ENCODE results near the gene GIPR.

DNA sequence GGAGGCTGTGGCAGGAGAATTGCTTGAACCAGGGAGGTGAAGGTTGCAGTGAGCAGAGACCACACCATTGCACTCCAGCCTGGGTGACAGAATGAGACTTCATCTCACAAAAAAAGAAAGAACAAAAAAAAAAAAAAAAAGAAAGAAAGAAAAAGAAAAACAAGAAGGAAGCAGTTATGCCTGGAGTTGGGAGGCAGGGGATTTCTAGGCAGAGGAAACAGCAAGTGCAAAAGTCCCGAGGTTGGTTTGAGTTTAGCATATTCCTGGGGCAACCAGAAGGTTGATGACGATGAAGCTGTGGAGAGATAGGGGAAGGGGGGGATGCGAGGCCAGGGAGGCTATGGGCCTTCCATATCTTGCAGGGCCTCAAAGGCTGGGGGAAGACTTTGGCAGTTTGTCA lies 17.3 kb upstream of the GIPR start:
- TF ChIP-seq ZNF251 (CRISPR knock-in tag; IDR thresholded peaks at IDR 0.05) = no peak
- no peak for TF ChIP-seq ZC3H4 (CRISPR knock-in tag; IDR thresholded peaks at IDR 0.05; ENCODE audit: borderline replicate concordance)
